ENCODE measurements around the gene MAML2. TPM values are rescaled to one million over a fixed set of nuclear protein-coding genes. Genes with fewer than 3 reads are reported as not detected.
A peak's percentile ranks its signal among the peaks of the same experiment; 100 is the strongest.

Gene MAML2
- total and polyA plus RNA-seq, 4 donors = 0.56 to 2.1 (median 1.4) TPM

DNA sequence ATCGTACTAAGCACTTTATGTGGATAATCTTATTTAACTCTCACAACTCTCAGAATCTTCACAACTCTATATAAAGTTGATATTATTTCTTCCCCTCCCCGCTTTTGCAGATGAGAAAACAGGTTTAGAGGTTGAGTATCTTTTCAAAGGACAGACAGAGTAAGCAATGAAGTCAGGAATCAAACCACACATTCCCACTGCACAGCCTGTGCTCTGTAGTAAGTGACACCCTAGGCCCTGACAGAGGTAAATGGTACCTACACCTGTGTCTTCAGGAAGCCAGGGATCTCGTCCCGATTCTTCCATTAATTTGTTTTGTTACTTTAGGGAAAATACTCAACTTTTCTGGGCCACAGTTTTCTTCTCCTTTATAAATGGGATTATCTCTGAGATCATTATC, 246.6 kb downstream of the MAML2 start:
- Histone ChIP-seq H3K4me3 (ENCODE audit: low read depth in 1 of 3, low read length in 3 of 3) (no peak overlapping the region), H3K27ac (ENCODE audit: low read depth in 1 of 2, low read length in 2 of 2) (no peak overlapping the region), H3K27me3 (ENCODE audit: control insufficient read depth in 4 of 4, insufficient read depth in 4 of 4, low read length in 3 of 4) (peaks cover 0 to 2% (median 0%) of the 10 kb centered on the region in 4 donors), H3K9me3 (ENCODE audit: control insufficient read depth in 4 of 4, low read length in 3 of 4) (no peaks in the 10 kb centered on the region), H3K9ac (ENCODE audit: low read depth in 1 of 2, low read length in 2 of 2) (no peak overlapping the region), H3K4me1 (ENCODE audit: control insufficient read depth in 4 of 4, insufficient read depth in 4 of 4, low read length in 3 of 4) (no peaks in the 10 kb centered on the region), H3K36me3 (ENCODE audit: control insufficient read depth in 4 of 4, insufficient read depth in 3 of 4, low read depth in 1 of 4, low read length in 3 of 4) (no peaks in the 10 kb centered on the region)
- TF ChIP-seq EGR1 (IDR thresholded peaks at IDR 0.05; ENCODE audit: low read depth in 2 of 2) = no peak
- no peak for TF ChIP-seq SP1 (IDR thresholded peaks at IDR 0.05)
- TF ChIP-seq NR2F2 (IDR thresholded peaks at IDR 0.05) = no peak
- TF ChIP-seq YY1 (IDR thresholded peaks at IDR 0.05) = no peak
- TF ChIP-seq, protein P1, sequence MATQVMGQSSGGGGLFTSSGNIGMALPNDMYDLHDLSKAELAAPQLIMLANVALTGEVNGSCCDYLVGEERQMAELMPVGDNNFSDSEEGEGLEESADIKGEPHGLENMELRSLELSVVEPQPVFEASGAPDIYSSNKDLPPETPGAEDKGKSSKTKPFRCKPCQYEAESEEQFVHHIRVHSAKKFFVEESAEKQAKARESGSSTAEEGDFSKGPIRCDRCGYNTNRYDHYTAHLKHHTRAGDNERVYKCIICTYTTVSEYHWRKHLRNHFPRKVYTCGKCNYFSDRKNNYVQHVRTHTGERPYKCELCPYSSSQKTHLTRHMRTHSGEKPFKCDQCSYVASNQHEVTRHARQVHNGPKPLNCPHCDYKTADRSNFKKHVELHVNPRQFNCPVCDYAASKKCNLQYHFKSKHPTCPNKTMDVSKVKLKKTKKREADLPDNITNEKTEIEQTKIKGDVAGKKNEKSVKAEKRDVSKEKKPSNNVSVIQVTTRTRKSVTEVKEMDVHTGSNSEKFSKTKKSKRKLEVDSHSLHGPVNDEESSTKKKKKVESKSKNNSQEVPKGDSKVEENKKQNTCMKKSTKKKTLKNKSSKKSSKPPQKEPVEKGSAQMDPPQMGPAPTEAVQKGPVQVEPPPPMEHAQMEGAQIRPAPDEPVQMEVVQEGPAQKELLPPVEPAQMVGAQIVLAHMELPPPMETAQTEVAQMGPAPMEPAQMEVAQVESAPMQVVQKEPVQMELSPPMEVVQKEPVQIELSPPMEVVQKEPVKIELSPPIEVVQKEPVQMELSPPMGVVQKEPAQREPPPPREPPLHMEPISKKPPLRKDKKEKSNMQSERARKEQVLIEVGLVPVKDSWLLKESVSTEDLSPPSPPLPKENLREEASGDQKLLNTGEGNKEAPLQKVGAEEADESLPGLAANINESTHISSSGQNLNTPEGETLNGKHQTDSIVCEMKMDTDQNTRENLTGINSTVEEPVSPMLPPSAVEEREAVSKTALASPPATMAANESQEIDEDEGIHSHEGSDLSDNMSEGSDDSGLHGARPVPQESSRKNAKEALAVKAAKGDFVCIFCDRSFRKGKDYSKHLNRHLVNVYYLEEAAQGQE (IDR thresholded peaks at IDR 0.05) = no peak
- no peak for TF ChIP-seq GABPA (IDR thresholded peaks at IDR 0.05 in 1 of 2, conservative IDR thresholded peaks at IDR 0.05 in 1 of 2)
- no peak for TF ChIP-seq FOXA2 (IDR thresholded peaks at IDR 0.05)
- TF ChIP-seq RXRA (IDR thresholded peaks at IDR 0.05) = no peak
- no peak for TF ChIP-seq JUND (IDR thresholded peaks at IDR 0.05)
- no peak for DNase-seq (ENCODE audit: low spot score)
- 85% methylated on average over 4 of the region's 4 CpGs for WGBS

- DNase-seq (ENCODE audit: low spot score) = no peak
- H3K9ac ChIP-seq (ENCODE audit: low read depth in 1 of 2, low read length in 2 of 2) = no peak overlapping the region
- no peaks in the 10 kb centered on the region for H3K36me3 ChIP-seq (ENCODE audit: control insufficient read depth in 4 of 4, insufficient read depth in 3 of 4, low read depth in 1 of 4, low read length in 3 of 4)
- H3K9me3 ChIP-seq (ENCODE audit: control insufficient read depth in 4 of 4, low read length in 3 of 4) = no peaks in the 10 kb centered on the region
- H3K4me1 ChIP-seq (ENCODE audit: control insufficient read depth in 4 of 4, insufficient read depth in 4 of 4, low read length in 3 of 4) = no peaks in the 10 kb centered on the region
- peaks cover 0 to 2% (median 0%) of the 10 kb centered on the region in 4 donors for H3K27me3 ChIP-seq (ENCODE audit: control insufficient read depth in 4 of 4, insufficient read depth in 4 of 4, low read length in 3 of 4)
- WGBS = 58% methylated on average over 2 of the region's 2 CpGs
- no peak overlapping the region for H3K27ac ChIP-seq (ENCODE audit: low read depth in 1 of 2, low read length in 2 of 2)
- no peak for TF ChIP-seq HNF4A (conservative IDR thresholded peaks at IDR 0.05)
- TF ChIP-seq SP1 (IDR thresholded peaks at IDR 0.05) = peak; percentile 40
- H3K4me3 ChIP-seq (ENCODE audit: low read depth in 1 of 3, low read length in 3 of 3) = no peak overlapping the region
Measured at GRCh38 chr11:96095884-96096303, 247.1 kb downstream of the MAML2 start.

- Histone ChIP-seq H3K4me3 (ENCODE audit: low read depth in 1 of 3, low read length in 3 of 3) (no peak overlapping the region), H3K9ac (ENCODE audit: low read depth in 1 of 2, low read length in 2 of 2) (no peak overlapping the region), H3K27ac (ENCODE audit: low read depth in 1 of 2, low read length in 2 of 2) (no peak overlapping the region), H3K9me3 (ENCODE audit: control insufficient read depth in 4 of 4, low read length in 3 of 4) (no peaks in the 10 kb centered on the region), H3K27me3 (ENCODE audit: control insufficient read depth in 4 of 4, insufficient read depth in 4 of 4, low read length in 3 of 4) (peaks cover 0 to 2% (median 0%) of the 10 kb centered on the region in 4 donors), H3K4me1 (ENCODE audit: control insufficient read depth in 4 of 4, insufficient read depth in 4 of 4, low read length in 3 of 4) (no peaks in the 10 kb centered on the region), H3K36me3 (ENCODE audit: control insufficient read depth in 4 of 4, insufficient read depth in 3 of 4, low read depth in 1 of 4, low read length in 3 of 4) (no peaks in the 10 kb centered on the region)
- DNase-seq (ENCODE audit: low spot score) = no peak
- TF ChIP-seq EGR1 (IDR thresholded peaks at IDR 0.05; ENCODE audit: low read depth in 2 of 2) (no peak), JUND (IDR thresholded peaks at IDR 0.05) (no peak), GABPA (IDR thresholded peaks at IDR 0.05 in 1 of 2, conservative IDR thresholded peaks at IDR 0.05 in 1 of 2) (no peak), SP1 (IDR thresholded peaks at IDR 0.05) (no peak), HNF4A (conservative IDR thresholded peaks at IDR 0.05) (no peak), RXRA (IDR thresholded peaks at IDR 0.05) (no peak), FOXA1 (IDR thresholded peaks at IDR 0.05) (no peak), HNF4G (IDR thresholded peaks at IDR 0.05) (no peak), RAD21 (IDR thresholded peaks at IDR 0.05) (no peak), NR2F2 (IDR thresholded peaks at IDR 0.05) (no peak)
- WGBS = 71% methylated on average over 2 of the region's 2 CpGs
Measured at GRCh38 chr11:96094156-96094555, 248.8 kb downstream of the MAML2 start.

Data from liver (tissue), 9 donors.